ENCODE measurements around the gene CNTNAP4. TPM values are rescaled to one million over a fixed set of nuclear protein-coding genes. Genes with fewer than 3 reads are reported as not detected.

CNTNAP4 gene
- total RNA-seq, 2 donors from 2014 or later: not detected

DNA sequence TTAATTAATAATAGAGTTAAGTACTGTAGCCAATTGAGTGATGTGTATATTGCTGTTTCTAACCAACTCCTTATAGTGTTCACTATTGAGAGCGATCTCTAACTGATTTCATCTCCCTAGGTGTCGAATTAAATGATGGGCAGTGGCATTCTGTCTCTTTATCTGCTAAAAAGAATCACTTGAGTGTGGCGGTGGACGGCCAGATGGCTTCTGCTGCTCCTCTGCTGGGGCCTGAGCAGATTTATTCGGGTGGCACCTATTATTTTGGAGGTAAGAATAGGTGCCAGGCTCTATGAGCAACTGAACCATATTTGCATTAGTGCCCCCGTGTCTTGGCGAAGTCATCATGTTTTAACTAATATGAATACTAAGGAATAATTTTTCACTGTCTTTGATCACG, 184.6 kb downstream of the CNTNAP4 start:
- H3K9me3 ChIP-seq: no peaks in the 10 kb centered on the region
- H3K4me1 ChIP-seq: no peaks in the 10 kb centered on the region
- no peaks in the 10 kb centered on the region for H3K27me3 ChIP-seq
- no peak overlapping the region for H3K27ac ChIP-seq
- ATAC-seq: no peak
- no peak for DNase-seq
- intact Hi-C loops (cut with DNase I): no loop called here
- TF ChIP-seq, protein P1, sequence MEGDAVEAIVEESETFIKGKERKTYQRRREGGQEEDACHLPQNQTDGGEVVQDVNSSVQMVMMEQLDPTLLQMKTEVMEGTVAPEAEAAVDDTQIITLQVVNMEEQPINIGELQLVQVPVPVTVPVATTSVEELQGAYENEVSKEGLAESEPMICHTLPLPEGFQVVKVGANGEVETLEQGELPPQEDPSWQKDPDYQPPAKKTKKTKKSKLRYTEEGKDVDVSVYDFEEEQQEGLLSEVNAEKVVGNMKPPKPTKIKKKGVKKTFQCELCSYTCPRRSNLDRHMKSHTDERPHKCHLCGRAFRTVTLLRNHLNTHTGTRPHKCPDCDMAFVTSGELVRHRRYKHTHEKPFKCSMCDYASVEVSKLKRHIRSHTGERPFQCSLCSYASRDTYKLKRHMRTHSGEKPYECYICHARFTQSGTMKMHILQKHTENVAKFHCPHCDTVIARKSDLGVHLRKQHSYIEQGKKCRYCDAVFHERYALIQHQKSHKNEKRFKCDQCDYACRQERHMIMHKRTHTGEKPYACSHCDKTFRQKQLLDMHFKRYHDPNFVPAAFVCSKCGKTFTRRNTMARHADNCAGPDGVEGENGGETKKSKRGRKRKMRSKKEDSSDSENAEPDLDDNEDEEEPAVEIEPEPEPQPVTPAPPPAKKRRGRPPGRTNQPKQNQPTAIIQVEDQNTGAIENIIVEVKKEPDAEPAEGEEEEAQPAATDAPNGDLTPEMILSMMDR (IDR thresholded peaks at IDR 0.05): no peak
- TF ChIP-seq POLR2A (IDR thresholded peaks at IDR 0.05): no peak
- 73 to 83% methylated on average over 8 of the region's 8 CpGs for WGBS, 2 donors
- no peak overlapping the region for H3K4me3 ChIP-seq
- no peaks in the 10 kb centered on the region for H3K36me3 ChIP-seq (replicated peaks in 1 of 2; ENCODE audit: insufficient read depth in 1 of 2, low read depth in 2 of 2)

DNA sequence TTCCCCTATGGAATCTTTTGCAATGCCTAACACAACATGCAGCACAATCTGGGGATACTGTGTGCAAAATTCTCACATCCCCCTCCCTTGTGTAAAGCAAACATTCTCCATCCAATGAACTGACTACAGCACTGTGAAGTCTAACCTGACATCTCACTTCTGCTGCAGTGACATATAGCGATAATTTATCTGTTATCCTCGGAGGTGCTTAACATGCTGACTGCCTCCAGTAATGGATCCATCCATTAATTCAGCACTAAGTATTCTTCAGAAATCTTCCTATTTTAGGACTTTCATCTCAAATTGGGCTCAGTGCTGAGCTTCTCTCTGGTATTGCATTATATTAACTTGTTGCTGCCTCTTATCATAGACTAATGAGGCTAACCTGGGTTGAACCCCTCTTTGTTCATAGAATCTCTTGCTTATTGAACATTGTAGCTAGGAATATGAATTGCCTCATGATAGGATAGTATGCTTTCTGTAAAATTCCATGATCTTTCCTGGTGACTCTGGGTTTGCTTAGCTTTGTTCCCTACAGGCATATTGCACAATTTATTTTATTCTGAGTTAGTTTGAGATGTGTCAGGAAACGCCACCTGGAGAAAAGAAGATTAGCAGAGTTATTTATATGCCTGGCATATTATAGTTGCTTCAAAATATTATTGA, 187.9 kb downstream of the CNTNAP4 start:
- DNase-seq: no peak
- WGBS, 2 donors: 74 to 78% methylated on average over 3 of the region's 3 CpGs

DNA sequence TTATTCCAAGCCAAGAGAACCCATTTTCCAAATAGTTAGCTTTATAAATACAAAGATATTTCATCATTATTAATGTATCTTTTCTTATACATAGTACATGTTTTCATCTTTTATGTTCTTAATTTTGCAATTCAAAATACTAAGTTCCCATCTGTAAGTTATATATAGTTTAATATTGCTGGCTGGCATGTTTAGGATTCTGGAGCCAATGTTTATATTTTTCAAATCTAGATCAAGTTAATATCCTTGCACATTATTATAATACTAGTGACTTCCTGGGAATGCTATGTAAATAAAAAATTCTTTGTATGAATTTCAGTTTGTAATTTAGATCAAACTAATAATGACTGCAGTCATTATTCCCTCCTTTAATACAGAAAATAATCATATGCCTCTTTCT, 189.7 kb downstream of the CNTNAP4 start:
- Histone ChIP-seq H3K27me3 (no peaks in the 10 kb centered on the region), H3K4me1 (no peaks in the 10 kb centered on the region), H3K9me3 (no peaks in the 10 kb centered on the region), H3K36me3 (replicated peaks in 1 of 2; ENCODE audit: insufficient read depth in 1 of 2, low read depth in 2 of 2) (no peaks in the 10 kb centered on the region), H3K4me3 (no peak overlapping the region), H3K27ac (no peak overlapping the region)
- DNase-seq (no peak), ATAC-seq (no peak)
- intact Hi-C loops (cut with DNase I): no loop called here
- no peak for TF ChIP-seq POLR2A (IDR thresholded peaks at IDR 0.05)
- TF ChIP-seq, protein P1 (IDR thresholded peaks at IDR 0.05): no peak

More for the DNA sequence above, 187.9 kb downstream of the CNTNAP4 start:
- Histone ChIP-seq H3K4me1 (no peaks in the 10 kb centered on the region), H3K9me3 (no peaks in the 10 kb centered on the region), H3K27ac (no peak overlapping the region), H3K36me3 (replicated peaks in 1 of 2; ENCODE audit: insufficient read depth in 1 of 2, low read depth in 2 of 2) (no peaks in the 10 kb centered on the region), H3K4me3 (no peak overlapping the region), H3K27me3 (no peaks in the 10 kb centered on the region)
- ATAC-seq: no peak
- TF ChIP-seq, protein P1 (IDR thresholded peaks at IDR 0.05): no peak
- no peak for TF ChIP-seq POLR2A (IDR thresholded peaks at IDR 0.05)
- intact Hi-C loops (cut with DNase I): no loop called here

DNA sequence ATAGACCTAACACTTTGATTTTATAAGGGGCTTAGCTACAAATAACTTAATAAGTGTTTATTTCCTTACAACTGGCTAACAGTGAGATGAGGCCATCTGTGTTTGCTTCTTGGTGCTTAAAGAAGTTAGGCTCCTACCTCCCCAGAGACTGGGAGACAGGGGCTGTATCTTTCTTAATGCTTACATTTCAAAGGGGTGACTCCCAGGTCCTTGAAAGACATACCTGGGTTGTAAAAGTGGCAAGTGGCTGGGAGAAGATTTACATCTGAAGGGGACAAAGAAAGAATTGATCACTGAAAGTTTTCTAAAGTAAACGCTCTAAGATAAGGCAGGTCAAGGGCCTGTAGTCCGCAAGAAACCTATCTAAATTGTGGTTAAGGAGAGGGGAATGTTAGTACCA, 196.8 kb downstream of the CNTNAP4 start:
- WGBS, 2 donors: 75 to 78% methylated on average over 2 of the region's 2 CpGs
- TF ChIP-seq, protein P1 (IDR thresholded peaks at IDR 0.05): no peak
- no peak for TF ChIP-seq POLR2A (IDR thresholded peaks at IDR 0.05)
- DNase-seq: no peak

DNA sequence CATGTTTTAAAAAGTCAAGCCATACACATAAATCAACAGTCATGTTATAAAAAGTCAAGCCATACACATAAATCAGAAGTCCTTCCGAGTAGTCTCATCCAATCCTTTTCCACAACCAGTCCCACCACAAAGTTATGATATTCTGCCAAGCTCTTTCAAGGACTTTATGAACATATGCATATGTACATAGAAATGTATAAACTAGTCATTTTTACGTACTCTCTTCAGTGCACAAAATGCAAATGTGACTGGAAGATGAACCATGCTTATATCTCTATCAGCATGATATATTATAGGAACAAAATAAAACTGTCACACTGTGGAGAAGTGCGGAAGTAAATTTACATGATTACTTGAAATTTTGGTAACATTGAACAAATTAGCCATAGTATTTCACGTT, 200.9 kb downstream of the CNTNAP4 start:
- H3K9me3 ChIP-seq: no peaks in the 10 kb centered on the region
- H3K27me3 ChIP-seq: no peaks in the 10 kb centered on the region
- no peak overlapping the region for H3K27ac ChIP-seq
- no peaks in the 10 kb centered on the region for H3K36me3 ChIP-seq (replicated peaks in 1 of 2; ENCODE audit: insufficient read depth in 1 of 2, low read depth in 2 of 2)
- no peaks in the 10 kb centered on the region for H3K4me1 ChIP-seq
- TF ChIP-seq POLR2A (IDR thresholded peaks at IDR 0.05): no peak
- TF ChIP-seq, protein P1 (IDR thresholded peaks at IDR 0.05): no peak
- no peak overlapping the region for H3K4me3 ChIP-seq
- 66 to 68% methylated on average over 4 of the region's 4 CpGs for WGBS, 2 donors
- ATAC-seq (no peak), DNase-seq (no peak)
- intact Hi-C loops (cut with DNase I): no loop called here

More for the DNA sequence above, 196.8 kb downstream of the CNTNAP4 start:
- intact Hi-C loops (cut with DNase I): no loop called here
- Histone ChIP-seq H3K27ac (no peak overlapping the region), H3K4me1 (no peaks in the 10 kb centered on the region), H3K9me3 (no peaks in the 10 kb centered on the region), H3K27me3 (no peaks in the 10 kb centered on the region), H3K4me3 (no peak overlapping the region), H3K36me3 (replicated peaks in 1 of 2; ENCODE audit: insufficient read depth in 1 of 2, low read depth in 2 of 2) (no peaks in the 10 kb centered on the region)
- no peak for ATAC-seq

Data from body of pancreas (tissue), 4 donors.